PC-3 (cell line): ENCODE results near the gene STXBP6. TPM values are rescaled to one million over a fixed set of nuclear protein-coding genes. Genes with fewer than 3 reads are reported as not detected.

Experiments used
- ATAC-seq: fragments of 200-7000 bp; cut with Tn5 transposase; 2 replicates; pipeline ENCODE4 v1.9.1; 2020; ENCODE audit warnings: mild to moderate bottlenecking, moderate library complexity
- BruUV-seq: library from RNA; stranded (reverse); fragments of 400-500 nt; replicated peaks from 2 replicates; lab custom pipeline; 2021; lab: Mats Ljungman, UMichigan
- CTCF ChIA-PET: fragments of 300-600 bp; sonication (Branson Sonifier 250); formaldehyde crosslinking; loops from one replicate; lab custom pipeline; 2022; ENCODE audit warnings: antibody characterized with exemption; lab: Charles Lee
- POLR2A ChIA-PET: fragments of 300-600 bp; sonication (Branson Sonifier 250); formaldehyde crosslinking; loops from one replicate; lab custom pipeline; 2022; ENCODE audit warnings: antibody characterized with exemption; ENCODE audit not compliant: unreplicated experiment; lab: Charles Lee
- DNase-seq: peaks from one replicate; pipeline ENCODE4 v3.0.0-alpha.2; 2015
- H2AFZ ChIP-seq: fragments of 300-600 bp; sonication (generic); 2 replicates; pipeline ENCODE4 v1.6.0; 2016; ENCODE audit warnings: antibody characterized with exemption, low read length
- H3F3A ChIP-seq: fragments of 300-600 bp; sonication (generic); one replicate; pipeline ENCODE4 v1.6.0; 2017; ENCODE audit warnings: antibody characterized with exemption, low read length, control low read depth, mild to moderate bottlenecking; ENCODE audit not compliant: unreplicated experiment
- H3K27ac ChIP-seq: fragments of 300-600 bp; sonication (generic); 2 replicates; pipeline ENCODE4 v1.5.1; 2016; ENCODE audit warnings: mild to moderate bottlenecking, low read length
- H3K27me3 ChIP-seq: fragments of 300-600 bp; sonication (generic); 2 replicates; pipeline ENCODE4 v1.6.1; 2016; ENCODE audit warnings: low read length, mixed read lengths
- H3K36me3 ChIP-seq: fragments of 300-600 bp; sonication (generic); 2 replicates; pipeline ENCODE4 v1.6.1; 2016; ENCODE audit warnings: low read depth, mixed run types, low read length, mixed read lengths
- H3K4me1 ChIP-seq: fragments of 300-600 bp; sonication (generic); 2 replicates; pipeline ENCODE4 v1.5.1; 2016; ENCODE audit warnings: low read length; ENCODE audit not compliant: insufficient read depth
- H3K4me2 ChIP-seq: fragments of 300-600 bp; sonication (generic); 2 replicates; pipeline ENCODE4 v1.6.0; 2016; ENCODE audit warnings: low read length
- H3K4me3 ChIP-seq: fragments of 300-600 bp; sonication (generic); 2 replicates; pipeline ENCODE4 v1.5.1; 2016; ENCODE audit warnings: mild to moderate bottlenecking, low read length, mixed read lengths
- H3K79me2 ChIP-seq: fragments of 300-600 bp; sonication (generic); 2 replicates; pipeline ENCODE4 v1.6.1; 2017; ENCODE audit warnings: low read length, mixed read lengths
- H3K9ac ChIP-seq: fragments of 300-600 bp; sonication (generic); 2 replicates; pipeline ENCODE4 v1.6.0; 2016; ENCODE audit warnings: mild to moderate bottlenecking, low read length
- H3K9me2 ChIP-seq: fragments of 300-600 bp; sonication (generic); replicated peaks from 2 replicates; pipeline ENCODE4 v1.6.1; 2016; ENCODE audit warnings: mixed run types, low read length, mixed read lengths
- H3K9me3 ChIP-seq: fragments of 300-600 bp; sonication (generic); 2 replicates; pipeline ENCODE4 v1.6.1; 2016; ENCODE audit warnings: low read length, mixed read lengths
- H4K20me1 ChIP-seq: fragments of 300-600 bp; sonication (generic); 2 replicates; pipeline ENCODE4 v1.6.1; 2016; ENCODE audit warnings: low read length, mixed read lengths
- EZH2 ChIP-seq: fragments of 300-600 bp; sonication (generic); IDR thresholded peaks from one replicate; pipeline ENCODE4 v1.6.1; 2017; ENCODE audit warnings: antibody characterized with exemption, mild to moderate bottlenecking, low read length; ENCODE audit not compliant: unreplicated experiment
- EZH2phosphoT487 ChIP-seq: fragments of 300-600 bp; sonication (generic); IDR thresholded peaks from 2 replicates; pipeline ENCODE4 v1.6.1; 2018; ENCODE audit warnings: mild to moderate bottlenecking, antibody characterized with exemption, low read length, borderline replicate concordance
- intact Hi-C: fragments of 100-400 bp; cut with micrococcal nuclease; formaldehyde crosslinking; loops from 2 replicates; pipeline ENCODE4 v1.9.0; 2023
- total RNA-seq: library from RNA; depleted of rRNA; stranded (reverse); fragments of >200 nt; gene quantifications from 2 replicates; pipeline ENCODE4 v1.2.3, GENCODE V29; 2014
- TF ChIP-seq, protein P1 (sequence below): fragments of 300-600 bp; sonication (generic); conservative IDR thresholded peaks from 2 replicates; pipeline ENCODE4 v1.5.1; 2017; ENCODE audit warnings: antibody characterized with exemption, low read depth, mild to moderate bottlenecking, low read length

The STXBP6 gene
- total RNA-seq, 1 experiment from 2014 or later = 0.40 TPM

DNA sequence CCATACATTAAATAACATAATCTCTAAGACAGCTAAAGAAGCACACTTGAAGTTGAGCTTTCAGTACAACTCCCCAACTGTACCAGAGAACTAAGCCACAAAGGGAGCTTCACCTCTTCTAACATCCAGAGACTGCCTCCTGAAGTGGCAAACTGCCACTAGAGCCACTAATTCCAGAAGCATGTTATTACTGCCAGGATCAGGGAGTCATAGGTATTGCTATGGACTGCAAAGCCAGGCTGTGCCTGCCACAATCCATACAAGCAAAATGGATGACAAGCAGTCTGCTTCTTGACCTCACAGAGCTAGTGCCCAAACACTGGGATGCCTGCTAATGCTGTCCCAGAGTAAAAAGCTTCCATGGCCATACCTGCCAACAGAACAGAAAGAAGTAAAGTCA, 160.1 kb downstream of the STXBP6 start:
- Histone ChIP-seq H3K79me2 (no peaks in the 10 kb centered on the region), H4K20me1 (no peaks in the 10 kb centered on the region), H3K9me2 (no peaks in the 10 kb centered on the region), H3K36me3 (no peaks in the 10 kb centered on the region), H3K4me3 (no peak overlapping the region), H3K9ac (no peak overlapping the region), H3K27me3 (no peaks in the 10 kb centered on the region), H3K27ac (no peak overlapping the region), H2AFZ (no peak overlapping the region), H3K4me1 (no peaks in the 10 kb centered on the region), H3F3A (no peaks in the 10 kb centered on the region), H3K4me2 (no peak overlapping the region), H3K9me3 (no peaks in the 10 kb centered on the region)
- CTCF ChIA-PET = no interaction called here
- intact Hi-C loops = no loop called here
- TF ChIP-seq EZH2phosphoT487 (no peak), EZH2 (no peak)
- TF ChIP-seq, protein P1, sequence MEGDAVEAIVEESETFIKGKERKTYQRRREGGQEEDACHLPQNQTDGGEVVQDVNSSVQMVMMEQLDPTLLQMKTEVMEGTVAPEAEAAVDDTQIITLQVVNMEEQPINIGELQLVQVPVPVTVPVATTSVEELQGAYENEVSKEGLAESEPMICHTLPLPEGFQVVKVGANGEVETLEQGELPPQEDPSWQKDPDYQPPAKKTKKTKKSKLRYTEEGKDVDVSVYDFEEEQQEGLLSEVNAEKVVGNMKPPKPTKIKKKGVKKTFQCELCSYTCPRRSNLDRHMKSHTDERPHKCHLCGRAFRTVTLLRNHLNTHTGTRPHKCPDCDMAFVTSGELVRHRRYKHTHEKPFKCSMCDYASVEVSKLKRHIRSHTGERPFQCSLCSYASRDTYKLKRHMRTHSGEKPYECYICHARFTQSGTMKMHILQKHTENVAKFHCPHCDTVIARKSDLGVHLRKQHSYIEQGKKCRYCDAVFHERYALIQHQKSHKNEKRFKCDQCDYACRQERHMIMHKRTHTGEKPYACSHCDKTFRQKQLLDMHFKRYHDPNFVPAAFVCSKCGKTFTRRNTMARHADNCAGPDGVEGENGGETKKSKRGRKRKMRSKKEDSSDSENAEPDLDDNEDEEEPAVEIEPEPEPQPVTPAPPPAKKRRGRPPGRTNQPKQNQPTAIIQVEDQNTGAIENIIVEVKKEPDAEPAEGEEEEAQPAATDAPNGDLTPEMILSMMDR = no peak
- no TSS peak for BruUV-seq
- ATAC-seq (no peak), DNase-seq (no peak)
- POLR2A ChIA-PET = no interaction called here

DNA sequence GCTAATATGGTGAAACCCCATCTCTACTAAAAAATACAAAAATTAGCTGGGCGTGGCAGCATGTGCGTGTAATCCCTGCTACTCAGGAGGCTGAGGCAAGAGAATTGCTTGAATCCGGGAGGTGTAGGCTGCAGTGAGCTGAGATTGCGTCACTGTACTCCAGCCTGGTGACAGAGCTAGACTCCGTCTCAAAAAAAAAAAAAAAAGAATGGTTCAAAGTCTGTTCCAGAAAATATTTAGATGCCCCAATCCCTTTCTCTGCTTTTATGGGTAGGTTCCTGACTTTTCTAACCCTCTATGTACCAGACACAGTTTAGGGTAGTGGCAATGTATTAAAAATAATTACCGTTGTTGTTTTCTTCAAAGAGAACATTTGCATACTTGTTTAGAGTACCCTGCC, 161.4 kb downstream of the STXBP6 start:
- Histone ChIP-seq H3K27ac (no peak overlapping the region), H3K79me2 (no peaks in the 10 kb centered on the region), H3K9me3 (no peaks in the 10 kb centered on the region), H3K4me2 (no peak overlapping the region), H3F3A (no peaks in the 10 kb centered on the region), H3K4me3 (no peak overlapping the region), H3K27me3 (no peaks in the 10 kb centered on the region), H2AFZ (no peak overlapping the region), H4K20me1 (no peaks in the 10 kb centered on the region), H3K36me3 (no peaks in the 10 kb centered on the region), H3K4me1 (no peaks in the 10 kb centered on the region), H3K9me2 (no peaks in the 10 kb centered on the region), H3K9ac (no peak overlapping the region)
- ChIA-PET POLR2A (no interaction called here), CTCF (no interaction called here)
- intact Hi-C loops = no loop called here
- TF ChIP-seq, protein P1 = no peak
- TF ChIP-seq EZH2phosphoT487 = no peak
- TF ChIP-seq EZH2 = no peak
- DNase-seq (no peak), ATAC-seq (no peak)
- no TSS peak for BruUV-seq

DNA sequence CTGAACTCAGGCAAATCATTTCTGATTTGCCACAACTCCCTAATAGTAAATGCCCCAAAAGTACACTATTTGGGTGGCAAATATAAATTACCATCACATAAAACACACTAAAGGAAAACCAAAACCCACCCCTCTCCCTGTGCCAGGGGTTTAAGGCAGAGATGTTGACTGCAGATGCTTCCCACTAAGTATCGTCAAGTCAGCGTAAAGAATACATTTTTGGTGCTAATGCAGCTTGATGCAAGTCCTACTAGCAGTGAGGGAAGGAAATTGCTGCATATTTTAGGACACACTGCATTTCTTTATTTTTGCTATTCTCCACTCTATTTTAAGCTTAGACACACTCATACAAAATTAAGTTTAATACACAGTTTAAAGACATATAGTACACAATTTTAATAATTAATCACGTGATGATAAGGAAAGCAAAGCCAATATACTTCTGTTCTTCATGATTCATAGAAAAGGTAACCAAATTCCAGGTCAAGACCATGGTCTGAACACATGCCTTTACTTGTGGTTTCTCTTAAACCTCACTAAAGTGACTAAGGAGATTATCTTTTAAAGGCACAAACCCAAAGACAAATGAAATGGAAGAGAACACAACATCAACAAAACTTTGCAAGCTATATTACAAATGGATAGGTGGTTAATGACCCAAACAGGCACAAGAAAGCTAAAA, 162.2 kb downstream of the STXBP6 start:
- ATAC-seq (no peak), DNase-seq (no peak)
- no peak overlapping the region for H2AFZ ChIP-seq
- H3K9ac ChIP-seq = no peak overlapping the region
- no TSS peak for BruUV-seq
- H3K4me1 ChIP-seq = no peaks in the 10 kb centered on the region
- no peaks in the 10 kb centered on the region for H4K20me1 ChIP-seq
- intact Hi-C loops = no loop called here
- no peaks in the 10 kb centered on the region for H3F3A ChIP-seq
- no peaks in the 10 kb centered on the region for H3K9me2 ChIP-seq
- H3K36me3 ChIP-seq = no peaks in the 10 kb centered on the region
- H3K27me3 ChIP-seq = no peaks in the 10 kb centered on the region
- CTCF ChIA-PET = no interaction called here
- no peak overlapping the region for H3K4me3 ChIP-seq
- H3K79me2 ChIP-seq = no peaks in the 10 kb centered on the region
- no peak overlapping the region for H3K4me2 ChIP-seq
- no peaks in the 10 kb centered on the region for H3K9me3 ChIP-seq
- TF ChIP-seq EZH2phosphoT487 (no peak), EZH2 (no peak)
- TF ChIP-seq, protein P1 = no peak
- no peak overlapping the region for H3K27ac ChIP-seq
- POLR2A ChIA-PET = no interaction called here
